Measurements from ENCODE around the gene ANKS1B.
"Not testable (repeated sequence)": the region's sequence is repeated elsewhere in the genome, so short reads cannot be mapped to it uniquely, and the experiment has no call there.

ANKS1B gene

GRCh38 chr12:99343960-99344359 is 640.8 kb downstream of the ANKS1B start:
- DNase-seq: no peak

- DNase-seq: no peak
Measured at GRCh38 chr12:99339663-99340062, 645.1 kb downstream of the ANKS1B start.

- DNase-seq: no peak
Measured at GRCh38 chr12:99334285-99335056, 650.3 kb downstream of the ANKS1B start.

DNA sequence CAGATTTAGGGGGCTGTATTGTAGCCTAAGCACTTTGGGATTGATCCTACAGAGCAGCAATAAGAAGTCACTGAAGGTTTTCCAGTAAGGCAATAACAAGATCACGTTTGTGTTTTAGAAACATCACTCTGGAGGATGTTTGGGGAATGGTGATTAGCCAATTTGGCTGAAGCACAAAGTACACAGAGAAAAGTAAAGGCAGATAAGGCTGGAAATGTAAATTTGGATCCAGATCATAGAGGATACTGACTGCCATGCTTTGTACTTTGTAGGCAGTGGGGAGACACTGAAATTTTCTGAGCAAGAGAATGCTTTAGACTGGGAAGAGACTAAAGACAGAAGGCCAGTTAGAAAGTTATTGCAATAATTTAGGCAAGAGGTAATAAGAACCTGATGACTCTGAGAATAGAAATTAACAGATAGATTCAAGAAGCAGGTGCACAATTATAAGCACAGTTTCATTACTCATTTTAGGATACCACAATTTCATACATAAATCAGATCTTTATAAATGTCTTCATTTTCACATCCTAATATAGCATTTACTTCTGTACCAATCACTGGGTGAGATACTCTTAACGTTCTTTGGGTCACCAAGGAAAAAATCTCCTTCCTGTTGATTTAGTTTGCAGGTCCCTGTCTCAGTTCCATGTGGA is 651.7 kb downstream of the ANKS1B start:
- DNase-seq: no peak

DNA sequence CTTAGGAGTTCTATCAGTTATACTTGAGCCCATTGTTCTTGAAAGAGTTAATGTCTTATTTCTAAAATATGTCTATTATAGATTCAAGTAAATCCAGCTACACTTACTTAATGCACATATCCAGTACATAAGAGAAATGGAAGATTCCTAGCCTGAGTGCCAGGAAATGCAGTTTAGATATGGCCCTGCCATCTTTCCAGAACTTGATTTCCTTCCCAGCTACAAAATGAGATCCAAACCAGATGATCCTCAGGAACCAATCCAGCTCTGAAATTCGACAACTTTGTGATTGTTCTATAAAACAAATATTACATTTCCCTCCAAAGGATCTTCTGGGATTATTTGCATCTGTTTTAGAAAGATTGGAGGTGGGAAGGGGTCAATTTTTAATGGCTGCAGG is 654.5 kb downstream of the ANKS1B start:
- DNase-seq: no peak

- DNase-seq: not testable (repeated sequence)
Measured at GRCh38 chr12:99321210-99321609, 663.5 kb downstream of the ANKS1B start.

GRCh38 chr12:99311373-99311772 is 673.4 kb downstream of the ANKS1B start:
- DNase-seq: no peak

DNA sequence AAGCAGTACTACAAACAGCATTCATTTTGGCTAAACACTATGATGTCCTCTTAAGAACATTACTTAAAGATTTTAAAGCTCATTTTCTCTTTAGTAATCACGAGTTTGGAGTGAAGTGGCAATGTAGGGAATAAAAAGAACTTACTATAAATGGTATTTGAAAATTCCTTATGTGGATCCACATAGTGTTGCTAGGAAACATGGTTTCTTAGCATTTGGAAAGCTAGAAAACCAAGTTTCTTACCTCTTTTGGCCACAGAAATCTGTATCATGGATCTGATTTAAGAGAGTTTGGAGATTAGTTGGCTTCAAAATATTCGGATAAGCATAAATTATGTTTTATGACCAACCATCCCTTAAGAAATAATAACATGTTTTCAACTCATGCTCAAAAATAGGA is 674.9 kb downstream of the ANKS1B start:
- DNase-seq: no peak

- DNase-seq: no peak
Measured at GRCh38 chr12:99302874-99303273, 681.9 kb downstream of the ANKS1B start.

GRCh38 chr12:99287136-99287535 is 697.6 kb downstream of the ANKS1B start:
- no peak for DNase-seq

DNA sequence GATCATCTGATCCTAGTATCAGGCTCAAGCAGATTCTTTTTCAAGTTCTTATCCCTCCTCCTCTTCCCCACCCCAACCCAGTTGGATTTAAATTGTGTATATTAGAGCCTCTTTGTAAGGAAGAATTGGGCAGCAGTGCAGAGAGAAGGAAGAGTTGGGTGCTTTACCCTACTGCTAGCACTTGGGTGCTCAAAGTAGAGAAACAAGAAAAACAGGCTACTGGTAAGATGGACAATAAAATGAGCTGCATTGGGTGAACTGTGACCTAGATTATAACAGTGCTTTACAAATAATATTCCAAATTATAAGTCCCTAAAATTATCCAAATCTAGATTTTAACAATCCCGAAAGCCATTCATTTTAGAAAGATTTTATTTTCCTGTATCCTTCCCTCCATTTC is 700.6 kb downstream of the ANKS1B start:
- no peak for DNase-seq

- DNase-seq: no peak
Measured at GRCh38 chr12:99282624-99283023, 702.1 kb downstream of the ANKS1B start.

- no peak for DNase-seq
Measured at GRCh38 chr12:99282086-99282485, 702.6 kb downstream of the ANKS1B start.

DNA sequence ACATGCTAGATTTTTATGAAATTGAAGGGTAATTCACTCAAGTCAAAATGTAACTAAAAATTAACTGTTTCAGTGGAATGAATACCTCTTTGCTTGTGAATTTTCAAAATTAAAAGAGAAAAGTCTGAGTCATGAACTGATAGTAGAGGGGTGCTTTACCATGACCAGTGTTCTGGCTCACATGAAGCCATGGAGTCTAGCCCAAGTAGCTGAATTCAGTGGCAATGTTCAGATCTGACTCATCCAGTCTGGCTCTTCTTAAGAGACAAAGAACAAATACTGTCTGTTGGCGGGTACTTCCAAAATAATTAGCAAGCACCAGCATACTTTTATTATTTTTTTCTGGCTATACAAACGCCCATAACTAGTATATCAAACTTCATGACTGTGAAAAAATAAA is 703.5 kb downstream of the ANKS1B start:
- DNase-seq: no peak

- no peak for DNase-seq
Measured at GRCh38 chr12:99278899-99279298, 705.8 kb downstream of the ANKS1B start.

- no peak for DNase-seq
Measured at GRCh38 chr12:99277591-99278379, 707.0 kb downstream of the ANKS1B start.

DNA sequence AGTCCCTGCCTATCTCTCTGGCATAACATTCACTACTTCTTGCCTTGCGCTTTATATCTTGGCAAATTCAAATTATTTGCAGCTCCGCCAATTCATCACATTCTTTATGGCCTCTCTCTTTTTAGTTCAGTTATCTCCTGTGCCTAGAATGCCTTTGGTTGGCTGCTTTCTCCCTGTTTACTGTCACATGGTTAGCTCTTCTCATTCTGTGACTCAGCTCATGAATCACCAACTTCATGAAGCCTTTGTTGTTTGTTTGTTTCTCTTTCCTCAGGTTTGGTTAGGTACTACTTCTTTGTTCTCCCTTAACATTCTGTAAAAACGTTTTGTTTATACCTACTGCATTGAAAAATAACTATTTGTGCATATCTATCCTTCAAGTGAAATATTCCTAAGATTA is 713.7 kb downstream of the ANKS1B start:
- DNase-seq: no peak

- no peak for DNase-seq
Measured at GRCh38 chr12:99267038-99267437, 717.7 kb downstream of the ANKS1B start.

DNA sequence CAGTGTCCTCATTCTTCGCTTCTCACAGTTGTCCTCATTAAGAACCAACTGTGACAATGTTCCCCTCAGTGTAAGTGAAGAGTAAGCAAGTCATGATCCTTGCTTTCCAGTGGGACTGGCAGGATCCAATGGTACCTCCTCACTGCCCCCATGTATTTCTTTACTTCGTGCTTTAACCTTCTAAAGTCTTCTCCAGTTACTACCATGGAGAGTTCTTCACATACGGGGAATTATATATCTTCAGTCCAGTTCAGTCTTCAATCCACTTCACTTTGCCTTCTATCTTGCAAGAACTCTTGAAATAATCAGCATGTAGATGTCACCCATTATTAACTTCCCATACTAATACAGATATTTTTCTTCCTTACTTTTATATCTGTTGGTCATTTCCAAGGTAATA is 719.1 kb downstream of the ANKS1B start:
- no peak for DNase-seq

- no peak for DNase-seq
Measured at GRCh38 chr12:99261256-99261655, 723.5 kb downstream of the ANKS1B start.

DNA sequence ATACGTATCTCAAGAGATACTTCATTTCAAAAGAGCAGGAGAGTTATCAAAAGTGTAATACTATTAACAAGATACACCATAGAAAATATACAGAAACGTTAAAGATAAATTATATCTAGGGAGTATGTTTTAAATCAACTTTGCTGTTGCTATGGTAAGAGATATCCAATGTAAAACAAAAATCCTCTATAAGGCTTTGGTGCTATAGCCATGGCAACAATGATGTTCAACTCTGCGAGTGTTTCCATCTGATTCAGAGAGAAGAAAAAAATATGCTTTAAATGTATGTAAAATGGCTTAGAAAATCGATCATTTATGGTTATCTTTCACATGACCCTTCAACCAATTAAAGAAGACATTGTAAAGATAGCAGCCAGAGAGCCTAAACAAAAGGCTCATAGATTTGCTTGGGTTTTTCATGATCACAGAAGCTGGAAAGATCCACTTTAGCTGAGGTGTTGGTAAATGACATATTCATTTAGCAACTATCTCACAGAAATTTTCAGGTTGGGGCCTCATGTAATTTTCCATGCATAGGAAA is 724.2 kb downstream of the ANKS1B start:
- DNase-seq: no peak

DNA sequence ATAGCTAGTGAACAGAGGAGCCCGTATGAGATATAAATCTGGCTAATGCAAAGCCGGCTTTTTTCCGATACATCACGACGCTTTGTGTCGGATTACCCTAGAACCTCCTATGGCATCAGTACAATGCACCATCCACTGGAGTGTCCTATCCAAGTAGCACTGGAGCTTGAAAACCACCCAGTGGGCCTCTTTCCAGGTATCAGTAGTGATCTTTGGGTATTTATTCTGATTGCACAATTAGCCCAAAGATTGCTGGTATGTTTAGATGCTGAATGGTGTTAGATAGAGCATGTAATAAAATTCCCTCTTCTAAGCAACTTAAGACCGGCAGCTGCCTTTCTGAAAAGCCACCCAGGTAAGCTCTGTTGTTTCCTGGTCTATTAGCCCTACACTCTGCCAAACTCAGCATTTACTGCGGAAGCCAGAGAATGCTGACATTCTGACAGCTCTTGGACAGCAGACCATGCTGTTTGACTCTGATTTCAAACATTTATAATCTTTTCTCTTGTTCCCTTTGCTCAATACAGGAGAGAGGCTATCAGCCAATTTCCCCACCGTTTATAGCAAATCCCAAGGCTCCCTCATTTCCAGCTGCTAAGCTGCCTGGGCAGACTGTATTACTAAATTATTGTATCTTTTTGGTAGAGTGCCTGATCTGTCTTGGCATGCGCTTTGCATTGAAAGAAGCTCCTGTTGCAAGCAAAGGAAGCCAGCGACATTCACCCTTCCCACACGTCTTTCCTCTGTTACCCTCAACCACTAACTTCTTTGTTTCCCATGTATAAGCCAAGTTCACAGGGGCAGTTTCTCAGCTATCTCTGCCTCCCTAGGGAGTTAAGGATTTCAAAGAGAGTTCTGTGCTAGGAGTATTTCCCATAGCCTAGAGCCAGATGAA is 725.4 kb downstream of the ANKS1B start:
- no peak for DNase-seq

DNA sequence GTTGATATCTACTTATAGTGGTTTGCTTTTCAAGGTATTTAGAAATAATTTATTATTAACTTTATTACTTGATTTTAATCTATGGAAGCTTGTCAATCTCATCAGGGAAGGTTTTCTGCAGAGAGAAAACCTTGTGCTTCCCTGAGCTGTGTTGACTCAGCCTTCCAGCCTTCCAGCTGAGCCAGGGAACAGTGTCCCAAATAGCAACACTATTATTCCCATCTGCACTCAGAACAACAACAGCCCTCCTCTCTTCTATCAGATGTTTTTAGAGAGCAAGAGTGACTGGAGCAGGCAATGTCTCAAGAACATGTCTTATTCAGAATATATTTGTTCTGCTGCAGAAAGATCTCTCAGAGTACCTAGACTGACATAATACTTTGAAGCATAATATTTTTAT is 727.1 kb downstream of the ANKS1B start:
- no peak for DNase-seq

Measured in GF-D8 (cell line).